Activated CD4-positive, alpha-beta T cell treated with anti-CD3 and anti-CD28 coated beads for 36 hours (primary cell): Measurements from ENCODE around the gene CYP4A22. TPM values are rescaled to one million over a fixed set of nuclear protein-coding genes. Genes with fewer than 3 reads are reported as not detected.
"Not testable (repeated sequence)": the region's sequence is repeated elsewhere in the genome, so short reads cannot be mapped to it uniquely, and the experiment has no call there.

ENCODE experiments used
- ATAC-seq: fragments of 200-7000 bp; cut with Tn5 transposase; one replicate; pipeline ENCODE4 v1.10.0; 2021; ENCODE audit warnings: mild to moderate bottlenecking, moderate library complexity
- CTCF ChIA-PET: fragments of 350-600 bp; sonication (Branson Sonifier 250); formaldehyde crosslinking; loops from one replicate; lab custom pipeline; 2021; ENCODE audit warnings: antibody characterized with exemption; lab: Charles Lee
- POLR2A ChIA-PET: fragments of 350-600 bp; sonication (Branson Sonifier 250); formaldehyde crosslinking; loops from one replicate; lab custom pipeline; 2021; ENCODE audit warnings: antibody characterized with exemption, inconsistent platforms; lab: Charles Lee
- DNase-seq: peaks from one replicate; pipeline ENCODE4 v3.0.0-alpha.2; 2020
- H3K27ac Mint-ChIP-seq: one replicate; pipeline ENCODE4 v1.8.0; 2021; ENCODE audit warnings: mixed read lengths
- H3K27me3 Mint-ChIP-seq: one replicate; pipeline ENCODE4 v1.8.0; 2021; ENCODE audit warnings: mixed read lengths
- H3K36me3 Mint-ChIP-seq: one replicate; pipeline ENCODE4 v1.8.0; 2021; ENCODE audit warnings: low read depth, mixed read lengths
- H3K4me1 Mint-ChIP-seq: one replicate; pipeline ENCODE4 v1.8.0; 2021; ENCODE audit warnings: mixed read lengths
- H3K4me3 Mint-ChIP-seq: one replicate; pipeline ENCODE4 v1.8.0; 2021; ENCODE audit warnings: mild to moderate bottlenecking, moderate library complexity, mixed read lengths
- H3K9me3 Mint-ChIP-seq: one replicate; pipeline ENCODE4 v1.8.0; 2021; ENCODE audit warnings: low read depth, mixed read lengths
- intact Hi-C, 2 experiments: fragments of 100-400 bp; cut with DNase I in 1 of 2; cut with micrococcal nuclease in 1 of 2; formaldehyde crosslinking; loops; one replicate each; pipeline versions ENCODE4 v1.14.2 to v1.15.1; 2022 to 2024; cut with DNase I, micrococcal nuclease
- total RNA-seq, 2 experiments: library from RNA; stranded (reverse); gene quantifications; one replicate each; pipeline ENCODE4 v1.2.3, GENCODE V29; 2021

Gene CYP4A22
- total RNA-seq, 2 experiments from 2014 or later = not detected

DNA sequence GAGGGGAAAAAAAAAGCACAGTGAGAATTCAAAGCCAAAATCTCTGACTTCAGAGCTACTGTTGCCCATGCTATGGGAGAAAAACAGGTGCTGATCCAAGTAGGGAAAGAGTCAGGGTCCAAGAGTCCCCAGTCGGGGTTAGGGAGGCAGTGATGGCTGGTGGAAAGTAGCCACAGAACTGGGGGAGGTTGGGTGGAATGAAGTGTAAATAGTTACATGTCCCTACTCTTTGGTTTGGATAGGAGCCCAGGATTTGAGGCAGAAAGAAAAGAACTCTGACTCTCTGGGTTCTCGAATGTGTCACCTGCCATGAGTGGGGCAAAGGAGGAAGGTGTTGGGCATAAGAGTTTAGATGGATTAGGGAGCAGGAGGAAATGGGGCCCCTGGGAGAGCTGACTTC lies 8.4 kb upstream of the CYP4A22 start:
- POLR2A ChIA-PET, H3K4me1 Mint-ChIP-seq, H3K9me3 Mint-ChIP-seq, H3K36me3 Mint-ChIP-seq, intact Hi-C loops, ATAC-seq, H3K4me3 Mint-ChIP-seq, DNase-seq, CTCF ChIA-PET, H3K27ac Mint-ChIP-seq: not testable (repeated sequence)
- H3K27me3 Mint-ChIP-seq = peaks cover 21% of the 10 kb centered on the region

DNA sequence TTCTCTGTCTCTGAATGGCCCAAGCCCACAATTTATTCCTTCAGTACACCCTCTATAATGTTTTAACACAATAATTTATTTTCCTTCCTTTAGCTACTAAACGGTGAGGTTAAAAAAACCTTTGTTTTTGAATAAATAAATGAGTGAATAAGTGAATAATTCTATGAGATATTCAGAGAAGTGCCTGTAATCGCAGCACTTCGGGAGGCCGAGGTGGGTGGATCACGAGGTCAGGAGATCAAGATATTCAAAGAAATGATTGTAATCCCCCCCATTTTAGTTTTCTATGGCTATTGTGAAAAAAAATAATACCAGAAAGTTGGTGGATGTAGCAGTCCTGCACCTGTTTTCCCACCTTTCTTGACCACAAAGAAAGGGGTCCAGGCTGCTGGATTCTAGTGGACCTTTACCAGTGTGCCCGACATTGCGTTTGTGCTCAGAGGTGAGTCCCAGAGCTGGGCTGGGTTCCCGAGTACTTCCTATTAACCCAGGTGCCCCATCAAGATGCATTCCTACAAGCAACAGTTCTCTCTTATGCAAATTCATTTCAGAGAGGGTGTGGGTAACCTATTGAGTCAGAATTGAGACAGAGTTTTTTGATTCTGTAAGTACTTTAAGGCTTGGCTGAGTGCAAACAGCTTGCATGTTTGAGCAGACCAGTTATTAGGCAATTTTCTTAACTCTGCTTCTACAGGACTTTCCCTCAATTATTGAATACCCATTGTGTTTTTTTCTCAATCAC lies 7.6 kb upstream of the CYP4A22 start:
- DNase-seq, H3K36me3 Mint-ChIP-seq, CTCF ChIA-PET, POLR2A ChIA-PET, H3K4me3 Mint-ChIP-seq, intact Hi-C loops, H3K4me1 Mint-ChIP-seq, H3K9me3 Mint-ChIP-seq, H3K27ac Mint-ChIP-seq, ATAC-seq: not testable (repeated sequence)
- peaks cover 19% of the 10 kb centered on the region for H3K27me3 Mint-ChIP-seq

DNA sequence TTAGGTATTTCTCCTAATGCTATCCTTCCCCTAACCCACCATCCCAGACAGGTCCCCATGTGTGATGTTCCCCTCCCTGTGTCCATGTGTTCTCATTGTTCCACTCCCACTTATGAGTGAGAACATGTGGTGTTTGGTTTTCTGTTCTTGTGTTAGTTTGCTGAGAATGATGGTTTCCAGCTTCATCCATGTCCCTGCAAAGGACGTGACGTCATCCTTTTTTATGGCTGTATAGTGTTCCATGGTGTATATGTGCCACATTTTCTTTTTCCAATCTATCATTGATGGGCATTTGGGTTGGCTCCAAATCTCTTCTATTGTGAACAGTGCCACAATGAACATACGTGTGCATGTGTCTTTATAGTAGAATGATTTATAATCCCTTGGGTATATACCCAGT lies 4.6 kb upstream of the CYP4A22 start:
- H3K27ac Mint-ChIP-seq, intact Hi-C loops, H3K4me3 Mint-ChIP-seq, H3K4me1 Mint-ChIP-seq, ATAC-seq, CTCF ChIA-PET, POLR2A ChIA-PET, H3K9me3 Mint-ChIP-seq, H3K36me3 Mint-ChIP-seq, DNase-seq: not testable (repeated sequence)
- H3K27me3 Mint-ChIP-seq = peaks cover 18% of the 10 kb centered on the region

DNA sequence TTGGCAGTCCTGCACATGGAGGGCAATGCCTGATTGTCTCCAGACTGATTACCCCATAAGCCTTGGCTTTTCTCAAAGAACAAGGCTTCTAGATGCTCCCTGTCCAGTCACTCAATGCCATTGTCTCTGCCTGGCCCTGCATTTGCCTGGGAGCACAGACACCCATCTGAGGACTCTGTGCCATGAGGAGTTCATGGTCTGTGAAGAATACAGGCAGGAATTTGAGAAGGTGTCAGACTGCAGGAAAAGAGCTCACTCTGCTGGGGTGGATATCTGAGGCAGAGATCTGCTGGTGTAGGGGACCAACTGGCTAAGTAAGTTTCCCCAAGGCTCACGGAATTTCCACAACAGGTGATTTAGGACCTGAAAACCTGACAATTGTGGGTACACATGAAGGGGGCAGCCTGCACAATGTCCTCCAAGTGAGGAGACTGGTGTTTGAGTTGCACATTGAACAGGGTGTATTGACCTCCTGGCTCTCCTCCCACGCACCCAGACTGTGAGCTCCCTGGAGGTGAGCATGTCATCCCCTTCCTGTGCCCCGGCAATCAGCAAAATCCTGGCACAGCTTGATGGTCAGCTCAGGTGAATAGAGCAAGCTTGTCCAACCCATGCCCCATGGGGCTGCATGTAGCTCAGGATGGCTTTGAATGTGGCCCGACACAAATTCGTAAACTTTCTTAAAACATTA lies 829 bp downstream of the CYP4A22 start:
- H3K4me1 Mint-ChIP-seq = no peaks in the 10 kb centered on the region
- ChIA-PET POLR2A (no interaction called here), CTCF (no interaction called here)
- no peak overlapping the region for H3K4me3 Mint-ChIP-seq
- DNase-seq (no peak), ATAC-seq (no peak)
- H3K36me3 Mint-ChIP-seq = no peaks in the 10 kb centered on the region
- no peaks in the 10 kb centered on the region for H3K9me3 Mint-ChIP-seq
- H3K27me3 Mint-ChIP-seq = peaks cover 7% of the 10 kb centered on the region
- intact Hi-C loops = loop anchor here in 1 of 2 experiments (2.0 kb wide), 1 partner anchor 197 kb away; the partner anchor contains the start of gene CYP4A11
- no peak overlapping the region for H3K27ac Mint-ChIP-seq

DNA sequence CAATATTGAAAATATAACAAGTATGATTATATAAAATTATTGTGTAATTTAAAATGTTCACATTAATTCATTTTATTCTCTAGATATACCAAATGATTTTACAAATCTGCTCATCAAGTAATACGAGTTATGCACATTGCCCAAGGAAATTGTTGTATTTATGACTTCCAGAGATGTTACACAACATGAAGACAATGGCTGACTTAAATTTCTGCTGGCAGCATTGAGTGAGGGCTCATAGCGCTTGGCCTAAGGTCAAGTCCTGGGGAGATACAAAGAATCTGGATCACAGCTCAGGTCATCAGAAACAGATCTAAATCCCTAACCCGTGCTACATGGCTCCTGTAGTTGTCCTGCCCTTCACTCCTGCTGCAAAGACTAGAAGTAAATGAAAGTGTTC lies 3.1 kb downstream of the CYP4A22 start:
- ATAC-seq, intact Hi-C loops, H3K4me1 Mint-ChIP-seq, H3K27ac Mint-ChIP-seq, H3K36me3 Mint-ChIP-seq, CTCF ChIA-PET, DNase-seq, H3K4me3 Mint-ChIP-seq, POLR2A ChIA-PET, H3K9me3 Mint-ChIP-seq, H3K27me3 Mint-ChIP-seq: not testable (repeated sequence)

DNA sequence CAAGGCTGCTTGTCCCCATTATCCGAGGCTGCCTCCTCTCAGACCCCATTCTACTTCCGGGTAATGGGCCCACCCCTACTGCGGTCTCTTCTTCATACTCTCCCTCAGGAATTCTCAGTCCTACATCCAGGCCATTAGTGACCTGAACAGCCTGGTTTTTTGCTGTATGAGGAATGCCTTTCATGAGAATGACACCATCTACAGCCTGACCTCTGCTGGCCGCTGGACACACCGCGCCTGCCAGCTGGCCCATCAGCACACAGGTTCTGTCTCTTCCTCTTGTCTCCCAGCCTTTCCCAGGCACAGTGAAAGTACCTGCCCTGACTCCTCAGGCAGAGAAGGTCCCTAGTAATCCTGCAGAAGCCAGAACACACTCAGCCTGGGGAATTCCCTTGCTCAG lies 6.4 kb downstream of the CYP4A22 start:
- POLR2A ChIA-PET, H3K27ac Mint-ChIP-seq, H3K27me3 Mint-ChIP-seq, H3K4me3 Mint-ChIP-seq, DNase-seq, H3K9me3 Mint-ChIP-seq, H3K4me1 Mint-ChIP-seq, ATAC-seq, H3K36me3 Mint-ChIP-seq, intact Hi-C loops: not testable (repeated sequence)
- CTCF ChIA-PET = interaction anchor here (0.6 kb wide), 1 partner anchor 563 kb away, joined by 3 read pairs; no protein-coding TSS in a partner anchor

DNA sequence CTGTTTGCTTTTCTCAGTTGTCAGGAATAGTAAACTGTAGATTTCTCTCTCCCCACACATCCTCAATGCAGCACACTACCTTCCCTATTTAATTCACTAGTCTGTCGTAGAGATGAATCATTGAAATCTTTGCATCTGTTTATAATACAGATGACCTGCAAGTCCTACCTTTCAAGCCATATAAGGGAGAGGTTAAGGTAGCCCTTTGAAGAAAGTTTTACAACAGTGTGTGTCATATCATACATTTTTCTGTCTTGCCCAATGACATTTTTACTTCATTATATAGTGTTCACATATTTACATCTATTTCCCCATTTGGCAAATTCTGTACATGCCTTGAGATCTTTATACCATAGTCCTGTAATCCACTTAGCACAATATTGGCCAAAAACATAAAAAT lies 9.3 kb downstream of the CYP4A22 start:
- H3K9me3 Mint-ChIP-seq, H3K36me3 Mint-ChIP-seq, POLR2A ChIA-PET, H3K4me3 Mint-ChIP-seq, H3K27ac Mint-ChIP-seq, intact Hi-C loops, H3K4me1 Mint-ChIP-seq, ATAC-seq, DNase-seq: not testable (repeated sequence)
- peaks cover 14% of the 10 kb centered on the region for H3K27me3 Mint-ChIP-seq
- CTCF ChIA-PET = interaction anchor here (1.1 kb wide), 1 partner anchor 28 kb away, joined by 4 read pairs; no protein-coding TSS in a partner anchor

DNA sequence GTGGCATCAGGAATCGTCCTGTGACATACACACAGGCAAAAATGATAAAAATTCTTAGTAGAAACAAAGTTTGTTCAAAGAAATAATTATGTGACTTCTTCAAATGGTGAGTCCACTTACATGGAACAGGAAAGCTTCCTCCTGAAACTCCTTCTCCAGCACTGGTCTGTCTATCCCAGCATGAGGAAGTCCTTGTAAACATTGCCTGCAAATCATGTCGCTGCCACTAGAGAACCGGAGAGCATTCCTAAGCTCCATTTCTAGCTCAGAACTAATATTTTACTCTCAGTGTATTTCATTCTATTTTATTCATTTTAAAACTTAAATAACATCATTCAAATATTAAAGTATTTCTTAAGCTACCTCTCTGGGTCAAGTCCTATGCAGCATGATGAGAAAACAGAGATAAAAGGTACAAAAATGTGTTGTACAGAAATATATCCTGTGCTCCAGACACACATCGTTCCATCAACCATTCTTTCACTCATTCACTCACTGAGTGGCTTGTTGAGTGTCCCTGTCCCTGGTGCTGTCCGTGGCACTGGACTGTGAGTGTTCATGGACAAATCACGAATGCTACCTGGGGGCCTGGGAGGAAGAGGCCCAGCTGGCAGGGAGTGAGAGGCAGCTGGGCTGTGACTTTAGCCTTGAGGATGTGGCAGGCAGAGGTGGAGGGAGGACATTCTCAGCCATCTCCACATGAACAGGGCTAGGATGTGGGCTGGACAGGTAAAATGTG lies 10.0 kb downstream of the CYP4A22 start:
- ATAC-seq = no peak
- Mint-ChIP-seq H3K36me3 (no peaks in the 10 kb centered on the region), H3K4me3 (no peak overlapping the region), H3K4me1 (no peaks in the 10 kb centered on the region), H3K9me3 (no peaks in the 10 kb centered on the region), H3K27ac (no peak overlapping the region), H3K27me3 (peaks cover 12% of the 10 kb centered on the region)
- POLR2A ChIA-PET = no interaction called here
- CTCF ChIA-PET = interaction anchor here (1.1 kb wide), 1 partner anchor 28 kb away, joined by 4 read pairs; no protein-coding TSS in a partner anchor
- intact Hi-C loops = no loop called here
- DNase-seq = no peak

DNA sequence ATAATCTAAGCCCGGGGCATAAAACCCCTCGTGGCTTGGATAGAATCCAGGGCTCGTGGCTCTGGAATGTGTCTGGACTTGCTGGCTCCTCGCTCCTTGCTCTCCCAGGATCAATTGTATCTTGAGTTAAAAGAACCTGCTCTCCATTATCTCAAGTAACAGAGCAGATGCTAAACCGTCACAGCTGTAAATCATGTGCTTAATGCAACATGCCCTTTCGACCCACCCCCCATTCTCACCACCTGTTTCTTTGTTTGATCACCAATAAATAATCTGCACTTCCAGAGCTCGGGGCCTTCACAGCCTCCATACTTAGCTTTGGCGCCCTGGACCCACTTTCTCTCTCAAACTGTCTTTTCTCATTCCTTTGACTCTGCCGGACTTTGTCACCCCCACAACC lies 11.9 kb downstream of the CYP4A22 start:
- DNase-seq, H3K4me1 Mint-ChIP-seq, ATAC-seq, intact Hi-C loops, POLR2A ChIA-PET, H3K36me3 Mint-ChIP-seq, CTCF ChIA-PET, H3K9me3 Mint-ChIP-seq, H3K27ac Mint-ChIP-seq, H3K4me3 Mint-ChIP-seq: not testable (repeated sequence)
- H3K27me3 Mint-ChIP-seq = peaks cover 20% of the 10 kb centered on the region

DNA sequence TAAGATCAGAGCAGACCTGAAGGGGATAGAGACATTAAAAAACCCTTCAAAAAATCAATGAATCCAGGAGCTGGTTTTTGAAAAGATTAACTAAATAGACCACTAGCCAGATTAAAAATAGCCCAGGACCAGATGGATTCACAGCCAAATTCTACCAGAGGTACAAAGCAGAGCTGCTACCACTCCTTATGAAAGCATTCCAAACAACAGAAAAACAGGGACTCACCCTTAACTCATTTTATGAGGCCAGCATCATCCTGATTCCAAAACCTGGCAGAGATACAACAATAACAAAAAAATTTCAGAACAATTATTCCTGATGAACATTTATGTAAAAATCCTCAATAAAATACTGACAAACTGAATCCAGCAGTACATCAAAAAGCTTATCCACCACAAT lies 19.2 kb downstream of the CYP4A22 start:
- intact Hi-C loops, H3K4me1 Mint-ChIP-seq, H3K27ac Mint-ChIP-seq, H3K36me3 Mint-ChIP-seq, H3K9me3 Mint-ChIP-seq, POLR2A ChIA-PET, DNase-seq, ATAC-seq, H3K4me3 Mint-ChIP-seq: not testable (repeated sequence)
- CTCF ChIA-PET = interaction anchor here (1.3 kb wide), 1 partner anchor 19 kb away, joined by 3 read pairs; no protein-coding TSS in a partner anchor
- peaks cover 31% of the 10 kb centered on the region for H3K27me3 Mint-ChIP-seq

DNA sequence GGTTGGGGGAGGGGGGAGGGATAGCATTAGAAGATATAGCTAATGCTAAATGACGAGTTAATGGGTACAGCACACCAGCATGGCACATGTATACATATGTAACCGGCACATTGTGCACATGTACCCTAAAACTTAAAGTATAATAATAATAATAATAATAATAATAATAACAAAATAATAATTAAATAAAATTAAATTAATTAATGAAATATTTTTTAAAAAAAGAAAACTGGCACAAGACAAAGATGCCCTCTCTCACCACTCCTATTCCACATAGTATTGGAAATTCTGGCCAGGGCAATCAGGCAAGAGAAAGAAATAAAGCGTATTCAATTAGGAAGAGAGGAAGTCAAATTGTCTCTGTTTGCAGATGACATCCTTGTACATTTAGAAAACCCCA lies 20.7 kb downstream of the CYP4A22 start:
- H3K36me3 Mint-ChIP-seq, CTCF ChIA-PET, H3K4me3 Mint-ChIP-seq, intact Hi-C loops, H3K9me3 Mint-ChIP-seq, DNase-seq, ATAC-seq, H3K27ac Mint-ChIP-seq, H3K4me1 Mint-ChIP-seq: not testable (repeated sequence)
- H3K27me3 Mint-ChIP-seq = peaks cover 34% of the 10 kb centered on the region
- POLR2A ChIA-PET = interaction anchor here (0.5 kb wide), 1 partner anchor 82 kb away, joined by 3 read pairs; no protein-coding TSS in a partner anchor
